Measurements from ENCODE around the gene PLXDC2.

DNA sequence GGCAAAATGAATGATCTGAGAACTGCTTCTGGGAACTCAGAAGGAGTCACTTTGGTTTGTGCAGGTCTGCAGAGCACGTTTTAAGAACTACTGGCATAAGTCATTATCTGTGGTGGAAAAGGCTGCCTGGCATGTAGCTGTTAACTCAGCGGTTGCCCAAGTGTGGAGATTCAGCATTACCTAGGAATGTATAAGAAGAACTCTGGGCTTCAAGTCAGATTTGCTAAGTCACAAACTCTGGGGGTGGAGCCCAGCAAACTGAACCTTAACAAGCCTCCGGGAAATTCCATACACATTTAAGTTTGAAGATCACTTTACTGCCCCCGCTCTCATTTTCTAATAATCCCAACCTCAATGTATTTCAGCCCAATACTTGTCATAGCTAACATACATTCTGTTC, 31.1 kb downstream of the PLXDC2 start:
- TF ChIP-seq, protein P1, sequence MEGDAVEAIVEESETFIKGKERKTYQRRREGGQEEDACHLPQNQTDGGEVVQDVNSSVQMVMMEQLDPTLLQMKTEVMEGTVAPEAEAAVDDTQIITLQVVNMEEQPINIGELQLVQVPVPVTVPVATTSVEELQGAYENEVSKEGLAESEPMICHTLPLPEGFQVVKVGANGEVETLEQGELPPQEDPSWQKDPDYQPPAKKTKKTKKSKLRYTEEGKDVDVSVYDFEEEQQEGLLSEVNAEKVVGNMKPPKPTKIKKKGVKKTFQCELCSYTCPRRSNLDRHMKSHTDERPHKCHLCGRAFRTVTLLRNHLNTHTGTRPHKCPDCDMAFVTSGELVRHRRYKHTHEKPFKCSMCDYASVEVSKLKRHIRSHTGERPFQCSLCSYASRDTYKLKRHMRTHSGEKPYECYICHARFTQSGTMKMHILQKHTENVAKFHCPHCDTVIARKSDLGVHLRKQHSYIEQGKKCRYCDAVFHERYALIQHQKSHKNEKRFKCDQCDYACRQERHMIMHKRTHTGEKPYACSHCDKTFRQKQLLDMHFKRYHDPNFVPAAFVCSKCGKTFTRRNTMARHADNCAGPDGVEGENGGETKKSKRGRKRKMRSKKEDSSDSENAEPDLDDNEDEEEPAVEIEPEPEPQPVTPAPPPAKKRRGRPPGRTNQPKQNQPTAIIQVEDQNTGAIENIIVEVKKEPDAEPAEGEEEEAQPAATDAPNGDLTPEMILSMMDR (IDR thresholded peaks at IDR 0.05), result no peak
- no peak for TF ChIP-seq POLR2AphosphoS5 (IDR thresholded peaks at IDR 0.05)
- TF ChIP-seq POLR2A (IDR thresholded peaks at IDR 0.05), result no peak
